DOHH2 (cell line): ENCODE measurements around the gene HIPK4.

Experiments used
- CTCF ChIP-seq: fragments of 200-600 bp; sonication (generic); IDR thresholded peaks from one replicate; pipeline ENCODE4 v1.5.1; 2014; ENCODE audit warnings: antibody characterized with exemption, mild to moderate bottlenecking, low read depth, low read length; ENCODE audit not compliant: poor library complexity, severe bottlenecking
- EZH2phosphoT487 ChIP-seq: fragments of 200-600 bp; sonication (generic); IDR thresholded peaks from 2 replicates; pipeline ENCODE4 v1.6.1; 2017; ENCODE audit warnings: borderline replicate concordance, mild to moderate bottlenecking, antibody characterized with exemption, low read length, moderate library complexity, mixed read lengths

- TF ChIP-seq CTCF = no peak
- no peak for TF ChIP-seq EZH2phosphoT487
Measured at GRCh38 chr19:40431698-40432097, 41.7 kb upstream of the HIPK4 start.
